Measurements from ENCODE around the gene MACROD1. TPM values are rescaled to one million over a fixed set of nuclear protein-coding genes. Genes with fewer than 3 reads are reported as not detected.

The MACROD1 gene
- total RNA-seq, 2 experiments from 2014 or later: 24.5 to 31.0 TPM

DNA sequence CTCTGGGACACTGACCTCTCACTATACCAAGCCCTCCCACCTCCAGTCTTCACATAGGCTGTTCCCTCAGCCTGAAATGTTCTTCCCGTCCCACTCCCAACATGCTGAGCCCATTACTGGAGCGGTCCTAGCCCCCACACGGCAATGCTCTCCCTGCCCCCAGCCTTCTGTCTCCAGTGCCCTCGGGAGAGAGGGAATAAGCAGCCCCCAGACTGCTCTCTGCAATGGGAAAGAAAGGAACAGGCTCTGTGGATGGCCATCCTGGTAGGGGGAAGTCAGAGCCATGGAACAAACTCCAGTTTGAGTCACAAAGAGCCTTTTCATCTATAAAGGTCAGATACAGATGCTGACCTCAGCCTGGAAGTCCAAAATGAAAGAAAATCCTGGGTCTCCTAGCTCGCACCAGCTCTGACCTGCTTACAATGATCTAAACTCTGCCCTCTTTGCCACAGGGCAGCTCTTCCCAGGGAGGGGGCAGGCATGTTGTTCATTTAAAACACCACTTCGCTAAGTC lies 67.5 kb downstream of the MACROD1 start:
- H3K4me1 Mint-ChIP-seq (ENCODE audit: low read depth): no peaks in the 10 kb centered on the region
- POLR2A ChIA-PET: no interaction called here

DNA sequence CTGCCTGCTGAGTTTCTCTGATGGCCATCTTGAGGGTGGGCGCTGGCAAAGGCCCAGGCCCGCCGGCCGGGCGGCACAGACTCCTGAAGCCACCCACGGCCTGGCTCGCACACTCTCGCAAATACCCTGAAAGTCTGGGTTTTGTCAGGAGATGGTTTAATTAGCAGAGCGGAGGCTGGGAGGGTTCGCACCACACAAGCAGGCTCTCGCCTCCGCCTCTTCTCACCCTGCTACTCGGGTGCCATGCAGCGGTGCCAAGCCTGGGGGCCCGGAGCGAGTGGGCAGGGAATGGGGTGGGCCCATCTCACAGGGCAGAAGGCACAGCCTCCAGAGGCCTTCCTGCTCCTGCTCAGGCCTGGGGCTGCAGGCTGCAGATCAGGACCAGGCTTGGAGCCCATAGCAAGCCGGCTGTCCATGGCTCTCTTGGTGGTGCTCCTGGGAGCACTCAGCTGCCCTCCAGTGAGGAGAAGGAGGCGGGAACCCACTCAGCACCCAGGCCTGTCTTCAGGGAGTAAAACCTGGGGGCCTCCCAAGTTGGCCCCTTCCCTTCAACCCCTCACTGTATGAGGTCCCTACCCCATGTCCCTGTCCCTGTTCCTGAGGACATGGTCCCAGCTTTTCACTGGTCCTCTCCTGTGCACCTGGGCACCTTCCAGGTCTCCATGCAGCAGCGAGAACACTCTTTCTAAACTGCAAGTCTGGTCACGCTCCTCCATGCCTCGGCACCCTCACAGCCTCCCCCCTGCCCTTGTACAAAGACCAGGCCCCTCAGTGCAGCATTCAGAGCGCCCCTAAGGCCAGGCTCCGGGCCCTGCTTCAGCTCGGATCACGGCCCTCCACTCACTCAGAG lies 68.2 kb downstream of the MACROD1 start:
- Mint-ChIP-seq H3K4me1 (ENCODE audit: low read depth) (no peaks in the 10 kb centered on the region), H3K27me3 (no peaks in the 10 kb centered on the region), H3K36me3 (no peaks in the 10 kb centered on the region), H3K4me3 (no peak overlapping the region), H3K9me3 (no peaks in the 10 kb centered on the region), H3K27ac (no peak overlapping the region)
- ChIA-PET POLR2A (no interaction called here), CTCF (no interaction called here)
- intact Hi-C loops (cut with micrococcal nuclease): no loop called here
- no peak for DNase-seq

More for the DNA sequence above, 67.5 kb downstream of the MACROD1 start:
- CTCF ChIA-PET: no interaction called here
- Mint-ChIP-seq H3K27me3 (no peaks in the 10 kb centered on the region), H3K4me3 (no peak overlapping the region), H3K27ac (no peak overlapping the region), H3K9me3 (no peaks in the 10 kb centered on the region), H3K36me3 (no peaks in the 10 kb centered on the region)
- no peak for DNase-seq
- intact Hi-C loops (cut with micrococcal nuclease): no loop called here

DNA sequence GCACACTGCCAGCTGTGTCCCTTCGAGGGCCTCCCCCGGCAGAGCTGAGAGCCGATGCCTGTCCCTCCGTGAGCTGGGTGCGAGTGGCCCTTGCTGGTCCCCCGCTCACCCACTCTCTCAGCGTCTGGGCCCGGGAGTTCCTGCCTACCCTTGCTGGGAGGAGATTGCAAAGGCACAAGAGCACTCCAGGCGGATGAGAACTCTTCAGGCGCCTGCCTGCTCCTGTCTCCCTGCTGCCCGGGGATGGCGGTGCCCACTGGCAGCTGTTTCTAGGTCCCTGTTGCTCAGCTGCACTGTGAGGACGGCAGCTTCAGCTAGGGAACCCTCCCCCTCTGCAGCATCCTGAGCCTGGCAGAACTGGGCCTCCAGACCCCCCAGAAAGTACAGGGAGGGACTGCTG lies 69.1 kb downstream of the MACROD1 start:
- intact Hi-C loops (cut with micrococcal nuclease): no loop called here
- CTCF ChIA-PET: no interaction called here

DNA sequence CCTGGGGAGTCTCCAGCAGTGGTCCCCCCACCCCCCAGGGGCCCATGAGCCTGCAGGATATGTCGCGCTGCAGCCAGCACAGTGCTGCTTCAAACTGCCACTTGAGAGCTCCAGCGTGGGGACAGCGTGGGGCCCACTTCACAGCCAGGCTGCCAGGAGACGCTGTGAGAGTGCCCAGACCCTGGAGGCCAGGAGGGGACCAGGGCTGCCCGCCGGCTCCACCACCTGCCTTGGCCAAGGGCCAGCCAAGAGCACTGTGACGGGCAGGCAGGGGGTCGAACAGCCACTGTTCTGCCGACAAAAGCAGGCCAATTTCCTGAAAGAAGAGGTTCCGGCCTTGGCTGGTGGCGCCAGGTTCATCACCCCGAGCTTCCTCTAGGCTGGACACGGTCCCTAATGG lies 70.0 kb downstream of the MACROD1 start:
- Mint-ChIP-seq H3K36me3 (no peaks in the 10 kb centered on the region), H3K27ac (no peak overlapping the region), H3K4me1 (ENCODE audit: low read depth) (no peaks in the 10 kb centered on the region), H3K4me3 (no peak overlapping the region), H3K9me3 (no peaks in the 10 kb centered on the region), H3K27me3 (no peaks in the 10 kb centered on the region)
- ChIA-PET POLR2A (no interaction called here), CTCF (interaction anchor here (0.6 kb wide), 1 partner anchor 8 kb away, joined by 3 read pairs; no protein-coding TSS in a partner anchor)
- intact Hi-C loops (cut with micrococcal nuclease): no loop called here
- no peak for DNase-seq

More for the DNA sequence above, 69.1 kb downstream of the MACROD1 start:
- Mint-ChIP-seq H3K4me3 (no peak overlapping the region), H3K27me3 (no peaks in the 10 kb centered on the region), H3K9me3 (no peaks in the 10 kb centered on the region), H3K27ac (no peak overlapping the region), H3K4me1 (ENCODE audit: low read depth) (no peaks in the 10 kb centered on the region), H3K36me3 (no peaks in the 10 kb centered on the region)
- no peak for DNase-seq
- POLR2A ChIA-PET: no interaction called here

DNA sequence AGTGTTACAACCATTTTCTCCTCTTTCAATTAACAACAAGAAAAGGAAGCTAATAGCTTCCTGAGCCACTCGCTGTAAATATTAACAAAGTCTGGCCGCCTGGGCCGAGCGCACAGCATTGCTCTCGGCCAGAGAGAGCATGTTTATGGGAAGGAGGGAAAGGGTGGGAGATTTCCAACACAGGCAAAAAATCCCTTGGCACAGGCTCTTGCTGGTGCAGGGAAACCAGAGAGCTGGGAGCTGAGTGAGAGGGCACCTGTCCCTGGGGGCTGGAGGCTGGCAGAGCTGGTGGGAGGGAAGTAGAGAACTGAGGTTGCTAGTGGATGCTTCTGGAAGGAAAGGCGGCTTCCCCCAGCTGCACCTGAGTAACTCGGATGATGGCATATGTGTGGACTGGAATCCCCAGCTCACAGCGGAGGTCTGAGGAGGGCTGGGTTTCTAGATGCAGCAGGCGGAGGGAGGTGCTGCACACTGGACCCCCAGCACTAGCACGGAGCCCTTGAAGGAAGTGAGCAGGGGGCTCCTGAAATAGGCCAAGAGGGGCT lies 70.6 kb downstream of the MACROD1 start:
- H3K27me3 Mint-ChIP-seq: no peaks in the 10 kb centered on the region
- H3K4me3 Mint-ChIP-seq: no peak overlapping the region
- no peak for DNase-seq
- H3K36me3 Mint-ChIP-seq: no peaks in the 10 kb centered on the region
- H3K9me3 Mint-ChIP-seq: no peaks in the 10 kb centered on the region
- CTCF ChIA-PET: interaction anchor here (0.6 kb wide), 1 partner anchor 45 kb away, joined by 4 read pairs; no protein-coding TSS in a partner anchor
- H3K4me1 Mint-ChIP-seq (ENCODE audit: low read depth): no peaks in the 10 kb centered on the region
- POLR2A ChIA-PET: no interaction called here
- H3K27ac Mint-ChIP-seq: no peak overlapping the region
- intact Hi-C loops (cut with micrococcal nuclease): no loop called here

DNA sequence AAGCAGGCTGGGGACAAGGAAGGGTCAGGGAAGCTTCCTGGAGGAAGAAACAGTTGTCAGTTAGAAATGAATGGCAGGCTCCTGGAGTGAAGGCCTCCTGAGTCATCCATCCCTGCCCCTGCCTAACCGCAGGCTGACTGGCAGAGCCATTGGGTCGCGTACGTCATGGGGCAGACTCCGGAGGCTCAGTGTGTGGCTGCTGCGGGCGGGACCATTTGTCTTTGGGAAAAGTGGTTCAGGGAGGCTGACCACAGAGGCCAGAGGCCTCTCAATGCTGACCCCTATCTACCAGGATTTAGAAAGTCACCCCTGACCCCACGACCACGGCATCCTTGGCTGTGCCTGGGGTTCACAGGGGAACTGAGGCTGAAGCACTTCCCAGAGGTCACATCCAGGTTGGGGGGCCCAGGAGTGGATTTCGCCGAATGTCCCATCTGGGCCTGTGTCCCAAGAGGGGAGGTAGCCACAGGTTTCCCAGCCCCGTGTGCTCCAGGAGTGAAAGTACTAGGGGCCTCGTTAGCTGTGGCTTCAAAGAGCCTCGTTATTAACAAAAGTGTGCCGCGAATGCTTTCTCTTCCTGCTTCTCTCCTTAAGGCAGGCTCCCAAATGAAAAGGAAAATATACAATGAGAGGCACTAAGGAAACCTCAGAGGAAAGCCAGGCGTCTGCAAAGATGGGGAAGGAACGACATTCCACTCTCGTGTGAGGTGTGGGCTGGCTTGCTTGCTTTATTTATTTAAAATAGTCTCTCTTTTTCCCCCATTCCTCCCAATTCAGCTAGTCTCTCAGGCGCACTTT lies 71.3 kb downstream of the MACROD1 start:
- no peak overlapping the region for H3K27ac Mint-ChIP-seq
- no peak for DNase-seq
- POLR2A ChIA-PET: no interaction called here
- CTCF ChIA-PET: interaction anchor here (0.6 kb wide), 1 partner anchor 45 kb away, joined by 4 read pairs; no protein-coding TSS in a partner anchor
- H3K36me3 Mint-ChIP-seq: no peaks in the 10 kb centered on the region
- H3K27me3 Mint-ChIP-seq: no peaks in the 10 kb centered on the region
- H3K4me1 Mint-ChIP-seq (ENCODE audit: low read depth): peaks cover 2% of the 10 kb centered on the region
- H3K9me3 Mint-ChIP-seq: no peaks in the 10 kb centered on the region
- H3K4me3 Mint-ChIP-seq: no peak overlapping the region
- intact Hi-C loops (cut with micrococcal nuclease): no loop called here

DNA sequence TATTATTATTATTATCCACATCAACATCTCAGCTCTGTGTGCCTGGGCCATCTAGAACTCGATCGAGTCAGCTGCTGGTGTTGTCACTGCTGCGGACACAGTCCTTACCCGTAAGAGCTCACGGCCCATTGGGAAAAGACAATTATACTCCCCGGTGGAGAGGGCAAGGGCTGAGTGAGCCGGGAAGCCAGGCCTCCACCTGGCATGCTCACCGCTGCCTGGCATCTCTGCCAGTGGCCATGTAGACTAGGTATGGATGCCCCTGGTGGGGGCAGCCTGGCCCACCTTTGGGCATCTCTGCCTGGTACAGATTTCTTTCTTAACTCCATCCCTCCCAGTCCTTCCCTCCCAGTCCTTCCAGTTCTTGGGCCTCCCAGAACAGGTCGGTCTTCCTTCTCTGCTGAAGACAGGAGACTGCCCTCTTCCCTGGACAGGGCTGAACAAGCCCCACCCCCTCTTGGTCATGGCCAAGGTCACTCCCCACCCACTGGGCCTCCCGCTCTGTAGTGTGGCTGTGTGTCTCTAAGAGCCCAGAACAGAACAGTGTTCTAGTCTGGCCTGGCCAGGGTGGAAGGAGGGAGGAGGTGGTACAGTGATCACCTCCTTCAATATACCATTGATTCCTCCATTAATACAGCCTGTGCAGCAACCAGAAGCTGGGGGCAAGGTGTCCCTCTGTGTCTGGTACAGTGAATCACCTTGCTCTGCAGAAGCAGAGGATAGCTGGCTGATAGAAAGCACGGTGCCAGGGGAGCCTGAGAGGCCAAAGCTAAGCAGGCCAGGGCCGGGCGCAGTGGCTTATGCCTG lies 72.5 kb downstream of the MACROD1 start:
- Mint-ChIP-seq H3K4me1 (ENCODE audit: low read depth) (peaks cover 6% of the 10 kb centered on the region), H3K36me3 (no peaks in the 10 kb centered on the region), H3K27me3 (no peaks in the 10 kb centered on the region), H3K4me3 (no peak overlapping the region), H3K27ac (no peak overlapping the region), H3K9me3 (no peaks in the 10 kb centered on the region)
- DNase-seq: no peak
- ChIA-PET POLR2A (no interaction called here), CTCF (no interaction called here)
- intact Hi-C loops (cut with micrococcal nuclease): no loop called here

DNA sequence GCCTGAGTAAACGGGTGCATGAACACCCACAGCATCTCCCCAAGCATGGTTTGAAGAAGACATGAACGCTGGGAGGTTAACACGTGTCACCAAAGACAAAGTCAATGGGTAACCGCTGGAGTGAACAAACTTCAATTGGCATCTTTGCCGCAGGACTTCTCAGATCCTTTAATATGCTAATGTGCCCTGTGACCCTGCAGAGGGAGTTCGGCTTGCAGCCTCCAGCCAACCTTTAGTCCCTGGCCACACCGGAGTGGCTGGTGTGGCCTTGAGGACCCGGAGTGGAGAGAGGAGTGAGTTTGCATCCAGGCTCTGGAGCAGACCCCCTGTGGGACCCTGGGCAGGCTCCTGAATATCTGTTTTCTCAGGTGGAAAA lies 73.2 kb downstream of the MACROD1 start:
- Mint-ChIP-seq H3K9me3 (no peaks in the 10 kb centered on the region), H3K36me3 (no peaks in the 10 kb centered on the region), H3K27me3 (no peaks in the 10 kb centered on the region), H3K4me1 (ENCODE audit: low read depth) (peaks cover 6% of the 10 kb centered on the region), H3K27ac (no peak overlapping the region), H3K4me3 (no peak overlapping the region)
- ChIA-PET POLR2A (no interaction called here), CTCF (no interaction called here)
- DNase-seq: no peak
- intact Hi-C loops (cut with micrococcal nuclease): no loop called here

DNA sequence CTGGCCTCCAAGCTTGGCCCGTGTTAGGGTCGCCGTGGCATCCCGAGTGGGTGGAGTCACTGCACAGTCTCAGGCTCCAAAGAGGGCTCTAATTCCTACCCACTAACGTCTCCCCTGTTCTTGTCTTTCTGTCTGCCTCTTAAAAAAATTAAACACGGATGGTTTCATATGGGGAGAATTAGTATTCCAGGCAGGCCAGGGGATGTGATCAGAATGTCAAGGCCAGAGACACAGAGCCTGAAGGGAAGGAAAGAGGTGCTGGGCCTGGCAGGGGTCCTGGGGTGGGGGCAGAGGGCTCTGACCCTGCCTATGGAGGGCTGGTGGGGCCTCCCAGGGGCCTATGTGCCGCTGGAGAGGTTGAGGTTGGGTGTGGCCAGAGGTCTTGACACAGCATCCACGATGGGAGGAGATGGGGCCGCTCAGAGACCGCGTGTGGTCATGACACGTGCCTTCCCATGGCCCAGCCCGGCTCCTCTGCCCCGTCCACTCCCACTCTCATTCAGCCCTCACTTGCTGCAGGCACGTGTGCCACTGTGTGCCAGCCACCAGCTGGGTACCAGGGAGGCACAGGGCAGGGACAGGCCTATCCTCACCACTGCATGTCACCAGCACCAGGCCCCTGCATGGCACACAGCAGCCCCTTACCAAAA lies 73.7 kb downstream of the MACROD1 start:
- no peak overlapping the region for H3K4me3 Mint-ChIP-seq
- CTCF ChIA-PET: no interaction called here

DNA sequence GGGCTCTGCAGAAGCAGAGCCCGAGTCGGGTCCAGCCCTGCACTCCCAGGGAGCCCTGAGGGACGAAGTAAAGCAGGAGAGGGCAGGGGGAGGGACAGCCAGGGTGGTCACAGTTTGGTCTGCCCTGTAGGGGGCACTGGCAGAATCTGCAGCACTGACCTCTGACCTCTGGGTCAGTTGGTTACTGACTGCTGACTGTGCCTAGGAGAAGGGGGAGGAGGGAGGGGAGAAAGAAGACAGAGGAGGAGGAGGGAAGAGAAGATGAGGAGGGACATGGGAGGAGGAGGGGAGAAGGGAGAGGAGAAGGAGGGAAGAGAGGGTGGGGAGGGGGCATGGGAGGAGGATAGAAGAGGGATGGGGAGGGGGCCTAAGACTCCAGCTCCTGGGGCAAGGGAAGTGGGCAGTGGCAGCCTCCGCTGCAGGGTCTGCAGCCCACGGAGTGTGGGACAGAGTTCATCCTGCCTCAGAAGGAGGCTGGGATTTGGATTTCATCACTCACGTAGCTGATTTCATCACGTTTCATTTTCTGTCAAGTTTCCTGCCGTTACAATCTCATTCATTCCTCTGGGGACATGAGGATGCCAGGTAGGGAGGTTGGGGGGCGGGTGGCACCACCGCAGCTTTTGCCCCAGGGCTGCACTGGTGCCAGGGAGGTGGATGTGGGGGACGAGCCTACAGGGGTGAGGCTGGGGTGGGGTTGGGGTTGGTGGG lies 75.0 kb downstream of the MACROD1 start:
- Mint-ChIP-seq H3K4me3 (peak overlapping the region; percentile 35), H3K4me1 (ENCODE audit: low read depth) (peaks cover 6% of the 10 kb centered on the region), H3K27ac (no peak overlapping the region), H3K9me3 (no peaks in the 10 kb centered on the region), H3K36me3 (no peaks in the 10 kb centered on the region), H3K27me3 (no peaks in the 10 kb centered on the region)
- ChIA-PET CTCF (no interaction called here), POLR2A (no interaction called here)
- DNase-seq: no peak
- intact Hi-C loops (cut with micrococcal nuclease): no loop called here

More for the DNA sequence above, 73.7 kb downstream of the MACROD1 start:
- H3K9me3 Mint-ChIP-seq: no peaks in the 10 kb centered on the region
- DNase-seq: no peak
- H3K36me3 Mint-ChIP-seq: no peaks in the 10 kb centered on the region
- intact Hi-C loops (cut with micrococcal nuclease): no loop called here
- H3K27me3 Mint-ChIP-seq: no peaks in the 10 kb centered on the region
- no peak overlapping the region for H3K27ac Mint-ChIP-seq
- peaks cover 6% of the 10 kb centered on the region for H3K4me1 Mint-ChIP-seq (ENCODE audit: low read depth)
- POLR2A ChIA-PET: no interaction called here
